Hepatocyte (in vitro differentiated cells): ENCODE data around the gene KRT8. TPM values are rescaled to one million over a fixed set of nuclear protein-coding genes. Genes with fewer than 3 reads are reported as not detected.

Source experiments
- DNase-seq: peaks from one replicate; pipeline ENCODE4 v3.0.0-alpha.2; 2016; ENCODE audit warnings: low spot score
- H2AFZ ChIP-seq: fragments of 200-600 bp; sonication (generic); 2 replicates; pipeline ENCODE4 v1.6.0; 2016; ENCODE audit warnings: antibody characterized with exemption, mild to moderate bottlenecking
- H3K27ac ChIP-seq: fragments of 200-600 bp; sonication (generic); 2 replicates; pipeline ENCODE4 v1.5.1; 2016; ENCODE audit warnings: mild to moderate bottlenecking
- H3K27me3 ChIP-seq: fragments of 200-600 bp; sonication (generic); 2 replicates; pipeline ENCODE4 v1.6.1; 2016
- H3K36me3 ChIP-seq: fragments of 200-600 bp; sonication (generic); replicated peaks from 2 replicates; pipeline ENCODE4 v1.5.1; 2016; ENCODE audit warnings: low read depth; ENCODE audit not compliant: insufficient read depth
- H3K4me1 ChIP-seq: fragments of 200-600 bp; sonication (generic); 2 replicates; pipeline ENCODE4 v1.5.1; 2016; ENCODE audit warnings: mild to moderate bottlenecking, moderate library complexity; ENCODE audit not compliant: insufficient read depth
- H3K4me2 ChIP-seq: fragments of 200-600 bp; sonication (generic); 2 replicates; pipeline ENCODE4 v1.6.0; 2016
- H3K4me3 ChIP-seq: fragments of 200-600 bp; sonication (generic); 2 replicates; pipeline ENCODE4 v1.5.1; 2016; ENCODE audit warnings: mild to moderate bottlenecking
- H3K79me2 ChIP-seq: fragments of 200-600 bp; sonication (generic); 2 replicates; pipeline ENCODE4 v1.6.0; 2017; ENCODE audit warnings: mild to moderate bottlenecking
- H3K9me2 ChIP-seq: fragments of 200-600 bp; sonication (generic); replicated peaks from 2 replicates; pipeline ENCODE4 v1.6.0; 2017; ENCODE audit warnings: mild to moderate bottlenecking; ENCODE audit not compliant: insufficient read depth
- H3K9me3 ChIP-seq: fragments of 200-600 bp; sonication (generic); 2 replicates; pipeline ENCODE4 v1.5.1; 2016; ENCODE audit warnings: low read depth, mild to moderate bottlenecking
- H4K20me1 ChIP-seq: fragments of 200-600 bp; sonication (generic); 2 replicates; pipeline ENCODE4 v1.6.0; 2016; ENCODE audit warnings: mild to moderate bottlenecking; ENCODE audit not compliant: insufficient read depth, poor library complexity, severe bottlenecking
- EZH2 ChIP-seq: fragments of 200-600 bp; sonication (generic); IDR thresholded peaks from 2 replicates; pipeline ENCODE4 v1.6.1; 2016; ENCODE audit warnings: antibody characterized with exemption, mild to moderate bottlenecking, borderline replicate concordance
- EZH2phosphoT487 ChIP-seq: fragments of 200-600 bp; sonication (generic); IDR thresholded peaks from one replicate; pipeline ENCODE4 v1.6.1; 2018; ENCODE audit warnings: antibody characterized with exemption, mild to moderate bottlenecking, low read depth, moderate library complexity; ENCODE audit not compliant: unreplicated experiment, severe bottlenecking
- WGBS: methylation state at CpG from one replicate; pipeline ENCODE4 v1.1.6; 2016; ENCODE audit warnings: low lambda C conversion rate; ENCODE audit errors: missing lambda C conversion rate; 5-methylcytosine and 5-hydroxymethylcytosine counted together
- polyA plus RNA-seq: library from polyadenylated mRNA; unstranded; fragments of >200 nt; fragmentation: Nextera tagmentation; extraction: Ambion mirVana; gene quantifications from 2 replicates; pipeline ENCODE4 v1.2.1, GENCODE V29; 2016
- total RNA-seq: library from RNA; depleted of rRNA; stranded (reverse); fragments of >200 nt; gene quantifications from 2 replicates; pipeline ENCODE4 v1.2.3, GENCODE V29; 2014
- TF ChIP-seq, protein P1 (sequence below): fragments of 200-600 bp; sonication (generic); IDR thresholded peaks from 2 replicates; pipeline ENCODE4 v1.5.1; 2016; ENCODE audit warnings: antibody characterized with exemption, mild to moderate bottlenecking; ENCODE audit not compliant: poor library complexity

Gene KRT8
- total and polyA plus RNA-seq, 2 experiments from 2014 or later = 1,381 to 2,058 TPM

DNA sequence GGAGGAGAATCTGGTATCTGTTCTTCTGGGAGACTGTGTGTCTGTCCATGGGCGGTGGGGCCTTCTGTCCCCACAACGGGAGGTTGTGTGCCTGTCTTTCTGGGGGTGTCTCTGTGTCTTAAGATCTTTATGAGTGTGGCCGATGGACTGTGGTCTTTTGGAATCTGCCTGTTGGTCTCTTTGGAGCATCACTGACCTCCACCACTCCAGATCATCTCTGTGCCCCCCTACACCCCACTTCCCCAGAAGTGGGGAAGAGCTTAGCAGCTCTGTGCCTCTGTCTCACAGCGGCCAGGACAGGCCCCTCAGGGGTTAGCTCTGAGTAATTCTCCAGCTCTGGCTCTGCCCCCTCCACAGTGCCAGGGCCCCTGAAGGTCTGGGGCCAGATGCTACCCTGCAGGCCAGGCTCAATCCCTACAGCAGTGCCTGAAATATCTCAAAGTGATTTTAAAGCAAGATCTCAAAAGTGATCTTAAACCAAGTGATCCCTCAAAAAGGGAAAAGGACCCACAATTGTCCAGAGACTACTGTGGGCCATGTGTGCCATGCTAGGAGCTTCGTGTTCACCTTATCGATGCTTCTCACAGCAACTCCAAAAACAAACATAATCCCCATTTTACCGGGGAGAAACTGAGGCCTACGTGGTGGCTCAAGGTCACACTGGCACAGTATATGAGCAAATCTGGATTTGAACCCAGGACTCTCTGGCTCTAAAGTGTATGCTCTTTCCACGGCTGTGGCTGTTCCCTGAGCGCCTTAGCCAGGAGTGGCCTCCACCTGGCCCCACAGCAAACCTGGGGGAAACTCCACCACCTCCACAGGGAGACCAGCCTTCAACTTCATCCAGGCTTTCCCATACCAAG, 30.1 kb downstream of the KRT8 start:
- Histone ChIP-seq H3K4me2 (peak overlapping the region; percentile 80), H3K9me2 (no peaks in the 10 kb centered on the region), H3K9me3 (no peaks in the 10 kb centered on the region), H4K20me1 (no peaks in the 10 kb centered on the region), H3K4me1 (peaks cover 55% of the 10 kb centered on the region), H3K79me2 (no peaks in the 10 kb centered on the region), H3K36me3 (no peaks in the 10 kb centered on the region), H3K27me3 (no peaks in the 10 kb centered on the region), H3K4me3 (no peak overlapping the region), H3K27ac (peak overlapping the region; percentile 89), H2AFZ (peak overlapping the region; percentile 30)
- peak; percentile 40 for DNase-seq
- 67% methylated on average over 10 of the region's 10 CpGs for WGBS
- TF ChIP-seq EZH2 (no peak), EZH2phosphoT487 (no peak)
- TF ChIP-seq, protein P1, sequence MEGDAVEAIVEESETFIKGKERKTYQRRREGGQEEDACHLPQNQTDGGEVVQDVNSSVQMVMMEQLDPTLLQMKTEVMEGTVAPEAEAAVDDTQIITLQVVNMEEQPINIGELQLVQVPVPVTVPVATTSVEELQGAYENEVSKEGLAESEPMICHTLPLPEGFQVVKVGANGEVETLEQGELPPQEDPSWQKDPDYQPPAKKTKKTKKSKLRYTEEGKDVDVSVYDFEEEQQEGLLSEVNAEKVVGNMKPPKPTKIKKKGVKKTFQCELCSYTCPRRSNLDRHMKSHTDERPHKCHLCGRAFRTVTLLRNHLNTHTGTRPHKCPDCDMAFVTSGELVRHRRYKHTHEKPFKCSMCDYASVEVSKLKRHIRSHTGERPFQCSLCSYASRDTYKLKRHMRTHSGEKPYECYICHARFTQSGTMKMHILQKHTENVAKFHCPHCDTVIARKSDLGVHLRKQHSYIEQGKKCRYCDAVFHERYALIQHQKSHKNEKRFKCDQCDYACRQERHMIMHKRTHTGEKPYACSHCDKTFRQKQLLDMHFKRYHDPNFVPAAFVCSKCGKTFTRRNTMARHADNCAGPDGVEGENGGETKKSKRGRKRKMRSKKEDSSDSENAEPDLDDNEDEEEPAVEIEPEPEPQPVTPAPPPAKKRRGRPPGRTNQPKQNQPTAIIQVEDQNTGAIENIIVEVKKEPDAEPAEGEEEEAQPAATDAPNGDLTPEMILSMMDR = no peak

DNA sequence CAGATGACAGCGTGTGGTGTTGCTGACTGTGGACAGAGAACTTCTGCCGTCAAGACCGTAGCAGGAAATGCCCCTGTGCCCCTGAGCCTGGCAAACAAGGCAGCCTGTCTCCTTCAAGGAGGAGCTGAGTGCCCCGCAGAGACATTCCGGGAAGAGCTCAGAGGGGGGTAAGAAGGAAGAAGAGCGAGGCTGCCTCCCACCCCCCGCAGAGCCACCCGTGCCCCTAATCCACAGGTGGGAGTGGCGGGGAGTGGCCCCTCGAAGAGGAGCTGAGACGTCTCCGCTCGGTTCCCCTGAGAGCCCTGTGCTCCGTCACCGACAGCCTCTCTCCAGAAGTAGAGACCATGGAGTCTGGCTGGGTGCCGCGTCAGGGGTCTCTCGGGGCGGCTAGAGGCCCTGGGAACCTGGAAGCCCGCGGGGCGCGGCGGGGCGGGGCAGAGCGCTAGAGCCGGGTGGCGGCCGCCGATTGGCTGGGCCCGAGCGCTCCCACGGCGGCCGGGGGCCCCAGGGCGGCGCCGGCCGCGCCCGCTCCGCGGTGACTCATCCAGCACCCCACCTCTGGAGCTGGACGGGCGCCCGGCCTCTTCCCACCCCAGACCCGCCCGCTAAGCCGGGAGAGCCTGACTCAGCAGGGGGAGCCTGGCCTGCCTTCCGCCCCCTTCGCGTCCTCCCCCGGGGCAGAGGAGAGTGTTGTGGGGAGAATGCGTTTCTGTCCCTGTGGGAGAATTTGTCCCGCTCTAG, 30.9 kb downstream of the KRT8 start:
- H3K4me1 ChIP-seq = peaks cover 51% of the 10 kb centered on the region

DNA sequence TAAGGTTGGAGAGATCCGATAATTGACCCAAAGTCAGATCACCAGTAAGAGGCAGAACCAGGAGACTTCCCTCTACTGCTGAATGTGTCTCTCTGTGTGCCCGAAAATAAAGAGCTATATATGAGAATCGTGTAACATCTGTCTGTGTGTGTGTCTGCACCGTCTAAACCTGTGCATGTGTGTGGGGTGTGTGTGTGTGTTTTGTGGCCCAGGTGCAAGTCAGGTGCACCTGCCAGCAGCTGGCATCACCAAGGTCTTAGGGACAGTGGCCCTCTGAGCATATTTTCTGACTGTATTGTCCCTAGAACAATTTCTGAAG, 31.4 kb downstream of the KRT8 start:
- TF ChIP-seq, protein P1 = no peak
- TF ChIP-seq EZH2phosphoT487 = no peak
- TF ChIP-seq EZH2 = no peak
- Histone ChIP-seq H3K27ac (peak overlapping the region; percentile 91), H3K27me3 (no peaks in the 10 kb centered on the region), H4K20me1 (no peaks in the 10 kb centered on the region), H3K4me3 (no peak overlapping the region), H3K9me2 (no peaks in the 10 kb centered on the region), H3K79me2 (no peaks in the 10 kb centered on the region), H3K36me3 (no peaks in the 10 kb centered on the region), H3K4me1 (peaks cover 46% of the 10 kb centered on the region), H3K4me2 (peak overlapping the region; percentile 80), H3K9me3 (no peaks in the 10 kb centered on the region), H2AFZ (peak overlapping the region; percentile 12)
- DNase-seq = no peak
- WGBS = 70% methylated on average over 4 of the region's 4 CpGs

More for the DNA sequence above, 30.9 kb downstream of the KRT8 start:
- H3K79me2 ChIP-seq = no peaks in the 10 kb centered on the region
- no peaks in the 10 kb centered on the region for H3K9me3 ChIP-seq
- peak overlapping the region; percentile 2 for H3K4me3 ChIP-seq
- peak; percentile 96 for DNase-seq
- H3K4me2 ChIP-seq = peak overlapping the region; percentile 80
- no peaks in the 10 kb centered on the region for H3K36me3 ChIP-seq
- no peaks in the 10 kb centered on the region for H4K20me1 ChIP-seq
- no peak for TF ChIP-seq EZH2phosphoT487
- TF ChIP-seq EZH2 = no peak
- TF ChIP-seq, protein P1 = no peak
- H3K9me2 ChIP-seq = no peaks in the 10 kb centered on the region
- WGBS = 5% methylated on average over 29 of the region's 55 CpGs
- H3K27me3 ChIP-seq = no peaks in the 10 kb centered on the region
- H3K27ac ChIP-seq = peak overlapping the region; percentile 91
- H2AFZ ChIP-seq = peak overlapping the region; percentile 30
